ENCODE data around the gene CELA3B.
"Not testable (repeated sequence)": the region's sequence is repeated elsewhere in the genome, so short reads cannot be mapped to it uniquely, and the experiment has no call there.

The CELA3B gene

DNA sequence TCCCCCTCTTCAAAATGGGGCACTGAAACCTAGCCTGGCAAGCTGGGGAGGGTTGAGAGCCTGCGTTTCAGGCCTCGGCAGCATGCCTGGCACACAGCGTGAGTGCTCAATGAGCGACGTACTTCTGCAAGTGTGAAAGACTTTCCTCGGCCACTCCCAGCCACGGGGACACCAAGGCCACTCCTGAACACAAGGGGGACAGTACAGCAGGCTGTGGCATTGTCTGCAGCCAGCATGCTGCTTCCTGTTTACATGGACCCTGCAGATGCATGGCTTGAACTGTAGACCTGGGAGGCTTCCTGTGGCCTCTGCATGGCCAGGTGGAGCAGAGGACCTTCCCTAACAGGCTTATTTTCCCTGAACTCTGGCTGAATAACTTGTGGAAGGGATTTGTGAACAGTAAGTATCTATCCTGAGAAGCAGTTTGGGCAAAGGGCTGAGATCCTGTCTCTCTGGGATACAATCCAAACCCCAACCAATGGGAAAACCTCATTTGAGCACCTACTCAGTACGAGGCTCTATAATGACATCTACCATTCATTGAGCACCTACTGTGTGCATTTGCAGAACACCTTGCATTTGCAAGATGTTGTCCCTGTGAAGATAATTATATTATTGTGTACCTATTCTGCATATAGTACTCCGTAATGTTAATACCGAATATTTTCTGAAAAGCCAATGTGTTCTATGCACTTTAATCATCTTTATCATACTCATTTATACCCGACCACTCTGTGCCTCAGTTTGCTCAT is 29.8 kb upstream of the CELA3B start:
- DNase-seq = no peak

- no peak for DNase-seq
Observed at GRCh38 chr1:21950734-21951133, 26.1 kb upstream of the CELA3B start.

- no peak for DNase-seq
Observed at GRCh38 chr1:21951226-21951870, 25.5 kb upstream of the CELA3B start.

GRCh38 chr1:21952786-21953520 is 23.9 kb upstream of the CELA3B start:
- no peak for DNase-seq

GRCh38 chr1:21955058-21955457 is 21.8 kb upstream of the CELA3B start:
- no peak for DNase-seq

GRCh38 chr1:21955501-21956281 is 21.1 kb upstream of the CELA3B start:
- no peak for DNase-seq

GRCh38 chr1:21956720-21957552 is 19.9 kb upstream of the CELA3B start:
- DNase-seq = peak; percentile 36

DNA sequence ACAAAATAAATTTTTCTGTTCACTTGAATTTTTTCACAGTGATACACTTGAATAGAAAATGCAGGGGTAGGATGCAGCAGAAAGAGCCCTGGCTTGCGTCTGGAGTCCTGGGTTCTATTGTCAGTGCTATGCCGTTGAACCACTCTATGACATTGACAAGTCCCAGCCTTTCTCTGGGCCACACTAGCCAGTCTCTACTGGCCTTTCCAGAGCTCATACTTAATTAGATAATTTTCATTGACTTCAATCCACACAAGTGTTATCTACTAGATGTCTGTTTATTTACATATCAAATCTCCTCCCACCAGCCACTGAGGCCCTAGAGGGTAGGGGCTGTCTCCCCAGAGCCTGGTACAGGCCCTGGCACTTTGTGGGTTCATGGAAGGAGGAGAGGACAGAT is 15.5 kb upstream of the CELA3B start:
- no peak for DNase-seq

GRCh38 chr1:21961799-21962198 is 15.0 kb upstream of the CELA3B start:
- no peak for DNase-seq

GRCh38 chr1:21963477-21964217 is 13.2 kb upstream of the CELA3B start:
- peak; percentile 83 for DNase-seq

GRCh38 chr1:21966247-21967000 is 10.4 kb upstream of the CELA3B start:
- DNase-seq = no peak

- DNase-seq = not testable (repeated sequence)
Observed at GRCh38 chr1:21967216-21967615, 9.6 kb upstream of the CELA3B start.

- DNase-seq = not testable (repeated sequence)
Observed at GRCh38 chr1:21969066-21969465, 7.8 kb upstream of the CELA3B start.

GRCh38 chr1:21970523-21970922 is 6.3 kb upstream of the CELA3B start:
- not testable (repeated sequence) for DNase-seq

GRCh38 chr1:21972973-21973441 is 3.8 kb upstream of the CELA3B start:
- not testable (repeated sequence) for DNase-seq

DNA sequence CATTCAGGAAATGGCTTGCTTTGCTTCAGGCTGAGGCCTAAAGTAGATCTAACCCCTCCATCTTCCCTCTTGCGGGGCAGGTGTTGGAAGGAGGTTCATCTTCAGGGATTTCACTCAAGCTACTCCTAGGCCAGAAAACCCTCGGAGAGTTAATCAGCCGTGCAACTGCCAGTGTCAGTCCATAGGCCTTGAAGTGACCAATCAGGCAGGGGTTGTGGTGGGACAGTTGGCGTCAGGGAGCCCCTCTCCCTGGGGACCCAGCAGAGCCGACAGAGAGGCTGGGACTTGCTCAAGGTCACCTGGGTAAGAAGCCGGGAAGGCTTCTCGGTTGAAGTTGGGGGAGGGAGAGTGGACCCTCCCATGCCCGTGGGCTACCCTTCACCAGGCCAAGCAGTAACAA is 2.9 kb upstream of the CELA3B start:
- DNase-seq = not testable (repeated sequence)

GRCh38 chr1:21974699-21975098 is 2.1 kb upstream of the CELA3B start:
- DNase-seq = not testable (repeated sequence)

DNA sequence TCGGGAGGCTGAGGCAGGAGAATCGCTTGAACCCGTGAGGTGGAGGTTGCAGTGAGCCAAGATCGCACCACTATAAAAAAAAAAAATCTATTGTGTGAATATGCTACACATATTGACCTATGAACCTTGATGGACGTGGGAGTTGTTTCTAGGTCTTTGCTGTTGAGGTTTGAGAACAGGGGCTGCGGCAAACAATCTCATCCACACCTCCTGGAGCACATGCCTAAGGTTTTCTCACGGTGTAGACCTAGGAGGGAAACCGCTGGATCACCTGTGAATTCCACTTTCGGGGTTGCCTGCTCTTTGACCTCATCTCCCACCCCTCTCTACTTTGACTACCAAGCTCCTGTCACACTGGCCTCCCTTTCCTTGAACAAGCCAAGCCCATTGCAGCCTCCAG is 1.5 kb upstream of the CELA3B start:
- DNase-seq = not testable (repeated sequence)

DNA sequence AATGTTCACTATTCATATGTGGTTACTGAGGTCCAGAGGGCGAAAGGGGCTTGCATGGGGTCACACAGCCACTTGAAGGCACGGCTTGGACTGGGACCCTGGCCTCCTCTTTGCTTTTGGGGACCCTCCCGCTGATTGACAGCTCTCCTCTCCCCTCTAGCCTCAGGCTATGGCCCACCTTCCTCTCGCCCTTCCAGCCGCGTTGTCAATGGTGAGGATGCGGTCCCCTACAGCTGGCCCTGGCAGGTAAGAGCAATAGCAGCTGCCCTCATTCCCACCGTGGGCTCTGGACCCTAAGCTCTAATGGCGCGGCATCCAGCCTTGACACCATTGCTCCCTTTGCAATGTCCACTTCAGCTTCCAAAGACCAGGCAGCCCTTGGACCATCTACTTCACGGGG is 1.4 kb downstream of the CELA3B start:
- not testable (repeated sequence) for DNase-seq

- not testable (repeated sequence) for DNase-seq
Observed at GRCh38 chr1:21980515-21981220, 3.8 kb downstream of the CELA3B start.

All from stimulated activated CD4-positive, alpha-beta T cell treated with anti-CD3 and anti-CD28 coated beads, Interleukin-4, amount 100 ng/mL, for 1 hour (primary cell).